Activated T-helper 2 cell treated with anti-CD3 and anti-CD28 coated beads, Interferon-gamma antibody, Interleukin-2, Interleukin-4, amounts not matched to agents 10 μg/mL and 5 μg/mL and 100 μg/mL, durations not matched to agents 14 hours and 24 hours and 36 hours (primary cell): ENCODE measurements around the gene DDOST. TPM values are rescaled to one million over a fixed set of nuclear protein-coding genes. Genes with fewer than 3 reads are reported as not detected.

Experiments used
- DNase-seq: peaks from one replicate; pipeline ENCODE4 v3.0.0; 2021; ENCODE audit warnings: low spot score
- H3K27ac Mint-ChIP-seq: one replicate; pipeline ENCODE4 v1.8.0; 2021; ENCODE audit warnings: mixed read lengths
- H3K27me3 Mint-ChIP-seq: one replicate; pipeline ENCODE4 v1.8.0; 2021; ENCODE audit warnings: low read depth, mixed read lengths
- H3K36me3 Mint-ChIP-seq: one replicate; pipeline ENCODE4 v1.8.0; 2021; ENCODE audit warnings: low read depth, mixed read lengths
- H3K4me1 Mint-ChIP-seq: one replicate; pipeline ENCODE4 v1.8.0; 2021; ENCODE audit warnings: low read depth, mixed read lengths
- H3K4me3 Mint-ChIP-seq: one replicate; pipeline ENCODE4 v1.8.0; 2021; ENCODE audit warnings: low read depth, mild to moderate bottlenecking, moderate library complexity, mixed read lengths
- H3K9me3 Mint-ChIP-seq: one replicate; pipeline ENCODE4 v1.8.0; 2021; ENCODE audit warnings: mixed read lengths
- intact Hi-C: fragments of 100-400 bp; cut with micrococcal nuclease; formaldehyde crosslinking; loops from one replicate; pipeline ENCODE4 v1.15.1; 2023
- total RNA-seq: library from RNA; stranded (reverse); gene quantifications from 2 replicates; pipeline ENCODE4 v1.2.3, GENCODE V29; 2022

DDOST gene
- total RNA-seq, 1 donor from 2014 or later = 184 TPM

GRCh38 chr1:20625176-20626097 is 35.7 kb downstream of the DDOST start:
- H3K4me1 Mint-ChIP-seq = no peaks in the 10 kb centered on the region
- intact Hi-C loops = no loop called here
- DNase-seq = no peak
- peaks cover 8% of the 10 kb centered on the region for H3K27me3 Mint-ChIP-seq
- H3K27ac Mint-ChIP-seq = no peak overlapping the region
- H3K4me3 Mint-ChIP-seq = no peak overlapping the region
- no peaks in the 10 kb centered on the region for H3K9me3 Mint-ChIP-seq
- H3K36me3 Mint-ChIP-seq = no peaks in the 10 kb centered on the region

GRCh38 chr1:20624709-20625108 is 36.5 kb downstream of the DDOST start:
- H3K9me3 Mint-ChIP-seq = no peaks in the 10 kb centered on the region
- H3K27me3 Mint-ChIP-seq = peaks cover 8% of the 10 kb centered on the region
- H3K4me1 Mint-ChIP-seq = no peaks in the 10 kb centered on the region
- intact Hi-C loops = no loop called here
- H3K4me3 Mint-ChIP-seq = no peak overlapping the region
- H3K36me3 Mint-ChIP-seq = no peaks in the 10 kb centered on the region
- H3K27ac Mint-ChIP-seq = no peak overlapping the region
- no peak for DNase-seq

- intact Hi-C loops = no loop called here
- Mint-ChIP-seq H3K4me1 (no peaks in the 10 kb centered on the region), H3K4me3 (no peak overlapping the region), H3K36me3 (no peaks in the 10 kb centered on the region), H3K27ac (no peak overlapping the region), H3K9me3 (no peaks in the 10 kb centered on the region), H3K27me3 (peaks cover 8% of the 10 kb centered on the region)
- no peak for DNase-seq
Measured at GRCh38 chr1:20621012-20621411, 40.2 kb downstream of the DDOST start.

DNA sequence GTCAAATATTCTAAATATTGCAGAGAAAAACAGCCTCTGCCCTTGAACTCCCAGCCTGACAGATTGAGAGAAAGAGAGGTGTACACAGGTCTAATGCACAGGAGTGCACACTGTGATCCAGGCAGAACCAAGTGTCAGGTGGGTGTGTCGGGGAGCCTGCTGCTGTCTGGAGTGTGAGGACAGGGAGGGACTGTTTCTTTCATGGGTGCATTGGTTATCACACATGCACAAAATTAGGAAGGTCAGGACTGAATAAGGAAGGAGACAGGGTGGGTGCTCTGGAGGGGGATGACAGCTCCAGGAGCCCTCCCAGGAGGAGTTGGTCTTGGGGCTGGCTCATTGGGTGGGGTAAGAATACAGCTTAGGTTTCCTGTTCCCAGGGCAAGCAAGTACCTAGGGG is 41.2 kb downstream of the DDOST start:
- Mint-ChIP-seq H3K27me3 (peaks cover 5% of the 10 kb centered on the region), H3K9me3 (no peaks in the 10 kb centered on the region), H3K27ac (no peak overlapping the region), H3K4me1 (no peaks in the 10 kb centered on the region), H3K4me3 (no peak overlapping the region), H3K36me3 (no peaks in the 10 kb centered on the region)
- intact Hi-C loops = no loop called here
- DNase-seq = no peak

DNA sequence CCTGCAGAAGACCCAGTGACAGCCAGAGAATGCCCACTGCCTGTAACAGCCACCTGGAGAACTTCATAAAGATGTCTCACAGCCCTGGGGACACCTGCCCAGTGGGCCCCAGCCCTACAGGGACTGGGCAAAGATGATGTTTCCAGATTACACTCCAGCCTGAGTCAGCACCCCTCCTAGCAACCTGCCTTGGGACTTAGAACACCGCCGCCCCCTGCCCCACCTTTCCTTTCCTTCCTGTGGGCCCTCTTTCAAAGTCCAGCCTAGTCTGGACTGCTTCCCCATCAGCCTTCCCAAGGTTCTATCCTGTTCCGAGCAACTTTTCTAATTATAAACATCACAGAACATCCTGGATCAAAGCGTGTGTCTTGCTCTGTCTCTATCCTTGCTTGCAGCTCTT is 42.6 kb downstream of the DDOST start:
- Mint-ChIP-seq H3K9me3 (no peaks in the 10 kb centered on the region), H3K4me3 (no peak overlapping the region), H3K4me1 (no peaks in the 10 kb centered on the region), H3K27me3 (peaks cover 4% of the 10 kb centered on the region), H3K27ac (no peak overlapping the region), H3K36me3 (no peaks in the 10 kb centered on the region)
- no peak for DNase-seq
- intact Hi-C loops = no loop called here

- no peak overlapping the region for H3K4me3 Mint-ChIP-seq
- H3K9me3 Mint-ChIP-seq = no peaks in the 10 kb centered on the region
- no peaks in the 10 kb centered on the region for H3K36me3 Mint-ChIP-seq
- intact Hi-C loops = no loop called here
- no peak for DNase-seq
- no peak overlapping the region for H3K27ac Mint-ChIP-seq
- no peaks in the 10 kb centered on the region for H3K4me1 Mint-ChIP-seq
- H3K27me3 Mint-ChIP-seq = peaks cover 4% of the 10 kb centered on the region
Measured at GRCh38 chr1:20616847-20617487, 44.2 kb downstream of the DDOST start.

DNA sequence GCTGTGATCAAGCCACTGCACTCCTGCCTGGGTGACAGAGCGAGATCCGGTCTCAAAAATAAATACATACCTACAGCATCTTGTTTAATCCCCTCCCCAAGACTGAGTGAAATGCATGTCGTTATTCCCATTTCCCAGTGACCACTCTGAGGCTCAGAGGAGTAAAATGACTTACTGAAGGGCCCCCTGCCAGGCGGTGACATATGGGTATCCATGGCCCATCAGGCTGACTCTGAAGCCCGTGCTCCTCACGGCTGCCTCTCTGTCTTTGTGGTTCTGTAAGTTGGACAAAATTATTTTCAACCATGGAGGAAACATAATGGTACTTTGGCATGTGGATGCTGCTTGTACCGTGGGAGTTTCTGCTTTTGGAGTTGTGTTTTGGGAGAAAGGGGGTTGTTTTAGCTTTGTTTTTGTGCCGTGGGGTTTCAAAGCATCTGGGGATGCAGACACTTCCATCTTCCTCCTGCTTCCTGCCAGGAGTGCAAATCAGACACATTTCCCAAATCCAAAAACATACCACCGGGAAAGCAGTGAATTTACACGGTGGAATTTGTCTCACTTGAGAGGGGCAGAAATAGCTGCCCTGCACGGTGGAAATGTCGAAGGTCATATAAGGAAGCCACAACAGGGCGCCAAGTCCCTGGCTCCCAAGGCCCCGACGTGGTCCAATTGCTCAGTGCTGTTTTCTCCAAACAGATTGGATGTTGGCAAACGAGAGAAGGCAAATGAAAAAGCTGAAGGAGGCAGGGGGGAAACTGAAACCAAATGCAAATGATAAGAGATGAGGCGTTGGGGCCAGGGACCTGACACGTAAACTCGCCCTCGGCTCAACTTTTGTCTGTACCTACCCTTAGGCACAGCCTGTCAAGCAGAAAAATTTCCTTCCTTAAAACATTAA is 45.0 kb downstream of the DDOST start:
- intact Hi-C loops = no loop called here
- Mint-ChIP-seq H3K9me3 (no peaks in the 10 kb centered on the region), H3K27ac (no peak overlapping the region), H3K36me3 (no peaks in the 10 kb centered on the region), H3K4me3 (no peak overlapping the region), H3K4me1 (no peaks in the 10 kb centered on the region), H3K27me3 (peaks cover 4% of the 10 kb centered on the region)
- no peak for DNase-seq

- Mint-ChIP-seq H3K27ac (no peak overlapping the region), H3K4me1 (no peaks in the 10 kb centered on the region), H3K4me3 (no peak overlapping the region), H3K36me3 (no peaks in the 10 kb centered on the region), H3K27me3 (peaks cover 4% of the 10 kb centered on the region), H3K9me3 (no peaks in the 10 kb centered on the region)
- intact Hi-C loops = no loop called here
- no peak for DNase-seq
Measured at GRCh38 chr1:20614131-20614579, 47.0 kb downstream of the DDOST start.

DNA sequence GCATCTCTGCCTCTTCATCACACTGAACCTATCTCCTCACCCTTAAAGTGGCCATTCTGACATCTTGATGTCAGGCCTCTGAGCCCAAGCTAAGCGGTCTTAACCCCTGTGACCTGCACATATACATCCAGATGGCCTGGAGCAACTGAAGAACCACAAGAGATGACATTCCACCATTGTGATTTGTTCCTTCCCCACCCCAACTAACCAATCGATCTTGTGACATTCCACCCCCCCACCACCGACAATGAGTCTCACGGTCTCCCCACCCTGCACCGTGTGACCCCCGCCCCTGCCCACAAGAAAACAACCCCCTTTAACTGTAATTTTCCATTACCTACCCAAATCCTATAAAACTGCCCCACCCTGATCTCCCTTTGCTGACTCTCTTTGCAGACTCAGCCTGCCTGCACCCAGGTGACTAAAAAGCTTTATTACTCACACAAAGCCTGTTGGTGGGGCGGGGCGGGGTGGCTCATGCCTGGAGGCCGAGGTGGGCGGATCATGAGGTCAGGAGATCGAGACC is 48.9 kb downstream of the DDOST start:
- Mint-ChIP-seq H3K36me3 (no peaks in the 10 kb centered on the region), H3K4me3 (no peak overlapping the region), H3K9me3 (no peaks in the 10 kb centered on the region), H3K27ac (no peak overlapping the region), H3K27me3 (peaks cover 4% of the 10 kb centered on the region), H3K4me1 (no peaks in the 10 kb centered on the region)
- intact Hi-C loops = no loop called here
- DNase-seq = no peak

DNA sequence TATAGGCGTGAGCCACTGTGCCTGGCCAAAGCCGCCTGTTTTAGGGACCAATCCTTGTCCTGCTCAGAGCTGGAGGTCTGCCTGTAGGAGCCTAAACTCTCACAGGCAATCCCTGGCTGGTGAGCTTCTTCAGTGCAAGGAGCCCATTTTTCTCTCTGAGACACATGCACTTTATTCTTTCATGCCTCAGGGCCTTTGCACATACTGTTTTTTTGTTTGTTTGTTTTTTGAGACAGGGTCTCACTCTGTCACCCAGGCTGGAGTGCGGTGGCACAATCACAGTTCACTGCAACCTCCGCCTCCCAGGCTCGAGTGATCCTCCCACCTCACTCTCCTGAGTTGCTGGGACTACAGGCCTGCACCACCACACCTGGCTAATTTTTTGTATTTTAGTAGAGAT is 49.5 kb downstream of the DDOST start:
- Mint-ChIP-seq H3K27me3 (peaks cover 4% of the 10 kb centered on the region), H3K9me3 (no peaks in the 10 kb centered on the region), H3K27ac (no peak overlapping the region), H3K4me3 (no peak overlapping the region), H3K36me3 (no peaks in the 10 kb centered on the region), H3K4me1 (no peaks in the 10 kb centered on the region)
- intact Hi-C loops = no loop called here
- DNase-seq = no peak

DNA sequence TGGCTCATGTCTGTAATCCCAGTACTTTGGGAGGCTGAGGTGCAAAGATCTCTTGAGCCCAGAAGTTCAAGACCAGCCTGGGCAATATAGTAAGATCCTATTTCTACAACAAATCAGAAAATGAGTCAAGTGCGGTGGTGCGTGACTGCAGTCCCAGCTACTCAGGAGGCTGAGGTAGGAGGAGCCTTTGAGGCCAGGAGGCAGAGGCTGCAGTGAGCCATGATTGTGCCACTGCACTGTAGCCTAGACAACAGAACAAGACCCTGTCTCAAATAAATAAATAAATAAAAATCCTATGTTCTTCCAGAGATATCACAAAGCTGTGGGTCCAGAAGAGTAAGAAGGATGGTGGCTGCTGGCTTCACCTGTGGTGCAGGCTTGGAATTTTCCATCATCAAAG is 50.2 kb downstream of the DDOST start:
- H3K36me3 Mint-ChIP-seq = no peaks in the 10 kb centered on the region
- DNase-seq = no peak
- no peak overlapping the region for H3K4me3 Mint-ChIP-seq
- H3K9me3 Mint-ChIP-seq = no peaks in the 10 kb centered on the region
- intact Hi-C loops = no loop called here
- H3K4me1 Mint-ChIP-seq = no peaks in the 10 kb centered on the region
- H3K27ac Mint-ChIP-seq = no peak overlapping the region
- peaks cover 4% of the 10 kb centered on the region for H3K27me3 Mint-ChIP-seq

GRCh38 chr1:20609541-20609940 is 51.6 kb downstream of the DDOST start:
- DNase-seq = no peak
- H3K27ac Mint-ChIP-seq = no peak overlapping the region
- intact Hi-C loops = no loop called here
- H3K9me3 Mint-ChIP-seq = no peaks in the 10 kb centered on the region
- H3K27me3 Mint-ChIP-seq = peaks cover 4% of the 10 kb centered on the region
- H3K4me3 Mint-ChIP-seq = no peak overlapping the region
- no peaks in the 10 kb centered on the region for H3K4me1 Mint-ChIP-seq
- H3K36me3 Mint-ChIP-seq = no peaks in the 10 kb centered on the region
